SH-SY5Y (cell line): ENCODE data around the gene PIKFYVE.

ENCODE experiments used
- GATA2 ChIP-seq: IDR thresholded peaks from 2 replicates; pipeline ENCODE4 v1.6.1; 2011; ENCODE audit warnings: mild to moderate bottlenecking, low read depth, low read length
- GATA3 ChIP-seq: IDR thresholded peaks from 2 replicates; pipeline ENCODE4 v1.6.1; 2011; ENCODE audit warnings: low read depth, mild to moderate bottlenecking, low read length, moderate library complexity

The PIKFYVE gene

DNA sequence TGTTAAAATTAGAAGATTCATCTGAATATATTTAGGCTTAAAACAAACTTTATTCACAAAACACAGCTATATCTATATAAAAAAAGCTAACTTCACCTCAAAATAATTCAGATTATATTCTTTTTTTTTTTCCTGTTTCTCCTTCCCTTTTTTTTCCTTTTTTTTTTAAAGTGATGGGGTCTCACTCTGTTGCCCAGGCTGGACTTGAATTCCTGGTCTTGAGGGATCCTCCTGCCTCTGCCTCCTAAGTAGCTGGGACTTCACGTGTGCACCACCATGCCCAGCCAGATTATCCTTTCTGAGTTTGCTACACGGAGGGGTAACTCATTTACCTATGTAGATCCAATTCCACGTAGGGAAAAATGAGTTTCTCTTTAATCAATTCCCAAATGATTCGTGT lies 15.0 kb upstream of the PIKFYVE start:
- TF ChIP-seq GATA2: no peak
- TF ChIP-seq GATA3: no peak

DNA sequence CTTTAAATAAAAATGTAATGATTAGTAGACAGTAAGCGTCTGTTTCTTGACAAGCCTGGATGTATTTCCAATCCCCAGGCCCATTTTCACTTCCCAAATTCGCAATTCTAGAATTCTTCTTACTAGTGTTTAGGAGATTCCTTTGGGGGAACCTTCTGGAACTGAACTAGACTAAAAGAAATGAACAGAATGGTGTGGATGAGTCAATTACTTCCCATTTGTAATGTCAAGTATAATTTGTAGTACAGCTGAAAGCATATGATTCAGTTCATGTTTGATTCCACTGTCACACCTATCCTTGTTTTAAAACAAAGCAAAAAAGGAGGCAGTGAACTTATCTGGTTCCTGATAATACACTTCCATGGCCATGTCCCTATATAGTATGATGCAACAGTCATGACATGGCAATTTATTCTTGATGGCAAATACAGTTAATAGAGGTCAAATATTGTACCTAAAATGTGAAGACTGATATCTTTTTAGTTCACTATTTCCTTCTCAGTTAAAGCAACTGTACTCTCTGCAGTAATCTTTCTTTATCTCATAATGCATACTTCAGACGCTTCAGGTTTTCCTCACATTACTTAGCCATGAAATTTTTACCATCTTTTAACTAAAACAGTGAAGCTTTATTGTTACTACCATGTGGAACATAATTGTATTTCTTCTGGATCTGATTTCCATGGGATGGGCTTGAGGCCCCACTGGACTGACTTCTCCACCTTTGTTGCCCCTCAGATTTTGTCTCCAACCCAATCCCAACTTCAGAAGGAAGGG lies 13.2 kb upstream of the PIKFYVE start:
- no peak for TF ChIP-seq GATA3
- TF ChIP-seq GATA2: no peak

DNA sequence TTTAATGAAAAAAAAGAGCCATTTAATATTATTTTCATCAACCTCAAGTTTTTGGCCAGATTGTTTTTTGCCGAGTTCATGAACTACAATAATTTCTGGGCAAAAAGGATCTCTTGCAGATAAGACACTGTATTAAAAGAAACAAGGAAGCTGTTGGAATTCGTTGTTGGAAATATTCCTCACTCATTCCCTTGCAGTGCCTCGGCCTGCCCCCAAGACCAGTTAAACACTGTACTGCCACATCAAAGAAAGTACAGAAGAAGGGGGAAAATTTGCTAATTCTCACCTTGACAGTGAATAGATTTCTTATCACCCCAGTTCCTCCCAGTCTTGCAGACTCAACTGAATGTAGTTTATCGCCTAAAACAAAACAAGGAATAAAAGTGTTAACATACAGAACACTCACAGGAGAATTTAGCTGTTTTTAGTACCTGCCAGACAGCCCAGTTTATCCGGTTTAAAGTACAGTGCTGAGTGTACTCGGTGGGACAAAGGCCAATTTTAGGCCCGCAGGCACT lies 12.4 kb upstream of the PIKFYVE start:
- TF ChIP-seq GATA3 (no peak), GATA2 (no peak)

DNA sequence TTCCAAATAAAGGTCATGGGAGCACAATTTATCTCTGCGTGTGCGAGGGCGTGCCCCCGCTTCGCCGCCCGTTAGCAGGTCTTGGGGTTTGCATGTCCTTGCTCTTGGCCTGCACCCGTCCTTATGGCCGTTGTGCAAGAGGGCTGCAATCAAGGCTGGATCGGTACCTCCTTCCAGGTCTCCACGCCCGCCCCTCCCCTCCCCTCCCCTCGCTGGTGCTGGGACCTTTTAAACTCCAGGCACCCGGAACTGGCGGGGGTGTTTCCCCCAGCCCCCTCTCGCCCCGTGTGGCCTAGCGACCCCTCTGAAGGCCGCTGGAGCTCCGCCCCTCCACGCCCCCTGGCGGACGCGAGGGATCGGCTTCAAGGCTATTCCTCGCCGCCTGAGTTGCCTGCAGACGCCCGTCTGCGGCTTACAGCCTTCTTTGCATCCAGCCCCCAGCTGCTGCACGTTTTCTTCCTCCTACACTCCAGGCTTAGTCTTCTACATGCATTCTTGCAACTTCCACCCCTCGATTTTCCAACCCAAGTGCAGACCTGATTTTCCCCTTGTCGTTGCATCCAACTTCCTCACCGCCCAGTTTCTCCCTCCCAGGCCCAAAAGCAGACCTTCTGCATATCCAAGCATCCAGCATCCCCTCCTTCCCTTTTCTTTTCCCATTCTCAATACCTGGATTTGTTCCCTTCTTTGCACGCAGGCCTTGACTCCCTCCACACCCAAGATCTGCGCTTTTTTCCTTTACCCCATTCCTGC lies 11.8 kb upstream of the PIKFYVE start:
- no peak for TF ChIP-seq GATA3
- no peak for TF ChIP-seq GATA2

DNA sequence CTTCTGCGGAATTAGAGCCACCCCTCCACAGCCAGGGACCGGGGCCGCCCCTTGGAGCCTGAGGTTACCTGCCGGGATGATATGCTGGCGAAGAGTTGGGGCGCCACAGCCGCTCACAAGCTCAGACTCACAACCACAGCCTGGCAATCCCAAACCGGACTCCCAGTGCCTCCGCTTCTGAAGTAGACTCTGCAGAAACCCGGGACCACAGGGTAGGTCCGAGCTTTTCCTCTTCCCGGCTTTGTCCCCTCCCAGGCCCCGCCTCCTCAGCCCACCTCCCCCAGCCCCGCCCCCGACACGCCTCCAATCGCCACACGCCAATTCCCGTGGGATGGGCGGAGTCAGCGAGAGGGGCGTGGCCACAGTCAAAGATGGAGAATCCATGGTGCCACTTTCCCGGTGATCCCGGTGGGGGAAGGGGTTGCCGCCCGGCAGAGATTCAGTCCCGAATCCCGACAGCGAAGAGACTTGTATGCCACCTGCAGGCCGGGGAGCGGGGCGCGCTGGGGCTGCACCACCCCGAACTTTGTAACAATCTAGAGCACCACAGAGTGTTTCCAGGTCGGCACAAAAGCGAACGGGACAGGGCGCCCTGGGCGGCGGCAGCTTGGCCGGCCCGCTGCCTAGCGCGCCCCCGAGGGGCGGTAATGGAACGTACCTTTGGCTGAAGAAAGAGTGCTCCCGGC lies 11.0 kb upstream of the PIKFYVE start, which contains the start of gene IDH1:
IDH1 (minus strand) TSS at position 201 of the 686 bp plus-strand sequence. CDS start 3,520 bp downstream, outside the sequence.
- TF ChIP-seq GATA2 (no peak), GATA3 (no peak)

DNA sequence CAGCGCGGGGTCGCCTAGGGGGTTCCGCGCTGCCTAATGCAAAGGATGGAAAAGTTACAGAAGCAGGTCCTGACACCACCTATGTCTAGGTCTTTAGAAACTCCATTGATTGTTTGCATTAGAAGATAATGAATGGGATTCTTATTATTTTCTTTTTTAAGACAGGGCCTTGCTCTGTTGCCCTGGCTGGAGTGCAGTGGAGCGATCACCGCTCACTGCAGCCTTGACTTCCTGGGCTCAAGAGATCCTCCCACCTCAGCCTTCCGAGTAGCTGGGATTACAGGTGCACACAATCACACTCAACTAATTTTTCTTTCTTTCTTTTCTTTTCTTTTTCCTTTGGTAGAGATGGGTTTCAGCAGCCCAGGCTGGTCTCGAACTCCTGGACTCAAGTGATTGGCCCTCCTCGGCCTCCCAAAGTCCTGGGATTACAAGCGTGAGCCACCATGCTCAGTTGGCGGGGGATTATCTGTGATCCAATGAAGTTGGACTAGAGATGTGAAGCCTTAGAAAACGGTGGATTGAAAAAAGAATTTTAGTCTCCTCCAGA lies 10.4 kb upstream of the PIKFYVE start:
- TF ChIP-seq GATA3: no peak
- no peak for TF ChIP-seq GATA2

DNA sequence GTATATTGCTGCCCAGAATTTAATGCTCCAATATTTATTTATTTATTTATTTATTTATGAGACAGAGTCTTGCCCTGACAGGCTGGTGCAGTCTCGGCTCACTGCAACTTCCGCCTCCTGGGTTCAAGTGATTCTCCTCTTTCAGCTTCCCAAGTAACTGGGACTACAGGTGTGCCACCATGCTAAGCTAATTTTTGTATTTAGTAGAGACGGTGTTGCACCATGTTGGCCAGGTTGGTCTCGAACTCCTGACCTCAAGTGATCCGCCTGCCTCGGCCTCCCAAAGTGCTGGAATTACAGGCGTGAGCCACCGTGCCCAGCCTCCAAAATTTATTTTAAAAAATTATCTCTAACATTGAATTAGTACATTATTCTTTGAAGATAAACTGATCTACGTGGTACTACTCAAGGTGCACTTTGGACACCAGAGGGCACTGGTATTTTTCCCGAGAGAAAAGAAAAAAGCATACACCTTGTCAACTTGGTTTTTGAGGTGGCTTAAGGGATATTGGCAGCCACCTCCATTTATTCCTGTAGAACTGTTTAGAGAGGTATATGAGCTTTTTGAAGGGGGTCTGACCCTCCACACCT lies 9.8 kb upstream of the PIKFYVE start:
- no peak for TF ChIP-seq GATA3
- TF ChIP-seq GATA2: no peak

DNA sequence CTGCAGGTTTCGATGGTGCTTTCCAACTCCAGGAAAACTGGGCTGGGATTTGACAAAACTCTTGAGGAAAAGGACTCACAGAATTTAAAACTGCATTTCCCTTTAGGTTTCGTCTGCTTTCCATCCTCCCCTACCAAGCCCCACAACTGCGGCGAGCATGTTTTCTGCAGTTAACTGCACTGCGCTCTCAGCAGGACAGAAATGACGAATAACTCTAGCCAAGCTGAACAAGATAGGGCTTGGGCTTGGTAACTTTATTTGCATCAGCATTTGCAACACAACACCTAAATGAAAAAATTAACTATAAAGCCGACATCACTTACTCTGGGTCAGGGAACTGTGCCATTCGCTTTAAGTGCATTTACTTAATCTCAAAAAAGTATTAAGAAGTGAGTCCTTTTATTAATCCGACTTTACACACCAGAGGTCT lies 669 bp upstream of the PIKFYVE start:
- TF ChIP-seq GATA2 (no peak), GATA3 (no peak)

DNA sequence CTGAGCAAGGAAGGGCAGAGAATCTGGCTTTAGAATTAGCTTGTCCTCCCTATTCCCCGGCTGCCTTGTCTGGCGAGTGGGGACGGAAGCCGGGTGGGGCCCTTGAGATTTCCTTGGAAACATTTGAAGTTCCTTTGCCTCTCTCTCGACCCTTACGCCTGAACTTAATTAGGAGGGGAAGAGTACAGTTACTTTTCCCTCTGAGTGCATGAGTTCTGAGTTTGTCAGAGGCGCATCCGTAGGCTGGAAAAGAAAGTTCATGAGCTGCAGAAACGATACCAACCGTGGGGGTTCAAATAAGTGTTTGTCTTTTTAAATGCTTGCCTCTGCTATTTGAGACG lies 468 bp downstream of the PIKFYVE start:
- TF ChIP-seq GATA3 (no peak), GATA2 (no peak)

DNA sequence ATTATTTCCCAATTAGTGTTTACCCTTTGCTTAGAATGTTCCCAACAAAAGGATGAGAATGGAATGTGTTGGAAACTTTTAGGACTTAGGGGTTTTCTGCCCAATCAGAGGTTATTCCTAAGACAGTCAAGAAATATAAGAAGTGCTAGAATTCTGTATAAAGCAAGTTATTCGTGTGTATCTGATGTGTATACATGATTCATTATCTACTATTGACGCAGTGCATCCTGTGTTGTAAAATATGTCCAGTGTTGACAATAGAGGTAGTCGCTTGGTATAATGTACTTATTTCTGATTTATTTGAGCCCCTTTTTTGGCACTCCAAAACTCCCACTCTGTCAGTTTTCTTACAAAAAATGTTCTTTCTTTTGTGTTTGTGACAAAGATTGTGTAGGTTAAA lies 881 bp downstream of the PIKFYVE start:
- no peak for TF ChIP-seq GATA2
- no peak for TF ChIP-seq GATA3

DNA sequence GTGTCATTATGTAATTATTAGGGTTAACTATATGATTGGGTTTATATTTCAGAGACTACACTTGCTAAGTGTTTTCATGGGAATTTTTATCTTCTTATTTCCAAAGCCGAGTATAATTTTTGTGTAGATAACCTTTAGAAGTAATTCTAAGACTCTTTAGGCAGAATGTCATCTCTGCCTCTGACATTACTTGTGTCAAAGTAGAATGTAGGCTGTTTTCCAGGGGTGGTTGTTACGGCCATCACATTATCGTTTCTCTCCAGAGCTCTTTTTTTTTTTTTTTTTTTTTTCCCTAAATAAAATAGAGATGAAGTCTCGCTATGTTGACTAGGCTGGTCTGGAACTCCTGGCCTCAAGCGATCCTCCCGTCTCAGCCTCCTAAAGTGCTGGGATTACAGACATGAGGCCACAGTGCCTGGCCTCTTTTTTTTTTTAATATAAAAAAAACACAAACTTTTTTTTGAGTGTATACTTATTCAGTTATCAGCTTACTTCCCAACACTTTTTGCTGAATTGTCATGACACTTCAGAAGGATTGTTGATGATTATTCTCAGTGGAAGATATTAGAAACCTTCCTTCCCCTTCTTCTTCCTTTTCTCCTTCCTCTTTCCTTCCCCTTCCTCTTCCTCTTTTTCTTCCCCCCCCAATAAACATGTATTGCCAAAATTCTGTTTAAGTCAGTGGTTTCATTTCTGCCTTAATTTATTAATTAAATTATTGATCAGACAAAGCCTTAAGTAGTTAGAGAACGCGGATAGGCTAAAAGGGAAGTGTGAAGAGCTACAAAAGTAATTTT lies 2.3 kb downstream of the PIKFYVE start:
- no peak for TF ChIP-seq GATA2
- TF ChIP-seq GATA3: no peak

DNA sequence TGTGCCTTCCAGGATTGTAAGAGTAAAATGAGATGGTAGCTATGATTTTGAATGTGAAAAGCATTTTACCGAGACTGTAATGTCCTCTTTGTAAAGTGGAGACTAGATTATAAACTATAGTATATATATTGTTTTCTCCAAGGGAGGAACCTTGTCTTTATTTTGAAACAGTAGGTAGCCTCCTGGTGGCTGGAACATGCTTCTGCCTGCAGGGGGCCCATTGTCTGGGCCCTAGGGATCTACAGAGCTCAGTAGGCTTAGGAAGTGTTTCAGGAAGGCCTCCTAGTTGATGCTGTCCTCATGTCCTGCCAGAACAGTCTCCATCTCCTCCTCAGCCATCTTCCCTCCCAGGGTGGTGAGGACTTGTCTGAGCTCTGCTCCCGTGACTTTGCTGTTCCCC lies 3.0 kb downstream of the PIKFYVE start:
- no peak for TF ChIP-seq GATA3
- TF ChIP-seq GATA2: no peak

DNA sequence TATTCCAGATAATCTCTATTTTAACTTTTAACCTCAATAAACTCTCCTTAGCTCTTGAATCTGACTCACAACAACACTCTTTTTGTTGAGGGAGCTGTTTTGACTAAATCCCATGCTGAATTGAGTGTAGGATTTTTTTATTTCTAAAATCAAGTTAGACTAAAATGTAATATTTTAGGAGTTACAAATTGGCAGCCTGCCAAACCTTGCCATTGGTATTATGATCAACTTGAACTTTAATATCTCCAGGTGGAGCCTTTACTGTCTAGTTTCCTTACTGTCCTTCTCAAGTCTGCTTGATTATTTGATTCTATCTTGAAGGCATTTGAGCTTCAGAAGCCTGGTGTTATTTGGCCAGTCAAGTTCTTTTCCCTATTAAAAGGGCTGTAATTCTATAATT lies 8.7 kb downstream of the PIKFYVE start:
- TF ChIP-seq GATA2: no peak
- TF ChIP-seq GATA3: no peak
